ENCODE data around the gene ROS1. TPM values are rescaled to one million over a fixed set of nuclear protein-coding genes. Genes with fewer than 3 reads are reported as not detected.
"Not testable (repeated sequence)": the region's sequence is repeated elsewhere in the genome, so short reads cannot be mapped to it uniquely, and the experiment has no call there.

Gene ROS1
- polyA plus RNA-seq, 4 donors = 0.11 to 0.70 (median 0.23) TPM; not detected in 1

- DNase-seq (ENCODE audit: low read depth in 4 of 4, low spot score in 3 of 4) = no peak
These were observed 38.2 kb downstream of the ROS1 start for GRCh38 chr6:117387454-117387974.

- no peak for DNase-seq (ENCODE audit: low read depth in 4 of 4, low spot score in 3 of 4)
These were observed 41.1 kb downstream of the ROS1 start for GRCh38 chr6:117384659-117385058.

- no peak for DNase-seq (ENCODE audit: low read depth in 4 of 4, low spot score in 3 of 4)
These were observed 44.0 kb downstream of the ROS1 start for GRCh38 chr6:117381749-117382148.

GRCh38 chr6:117380298-117380697, 45.4 kb downstream of the ROS1 start:
- no peak for DNase-seq (ENCODE audit: low read depth in 4 of 4, low spot score in 3 of 4)

GRCh38 chr6:117375446-117375845, 50.3 kb downstream of the ROS1 start:
- DNase-seq (ENCODE audit: low read depth in 4 of 4, low spot score in 3 of 4) = no peak

- no peak for DNase-seq (ENCODE audit: low read depth in 4 of 4, low spot score in 3 of 4)
These were observed 52.4 kb downstream of the ROS1 start for GRCh38 chr6:117373211-117373813.

GRCh38 chr6:117372289-117372688, 53.5 kb downstream of the ROS1 start:
- not testable (repeated sequence) for DNase-seq (ENCODE audit: low read depth in 4 of 4, low spot score in 3 of 4)

GRCh38 chr6:117371492-117371891, 54.2 kb downstream of the ROS1 start:
- peak in 1 of 4 donors; percentile 1 for DNase-seq (ENCODE audit: low read depth in 4 of 4, low spot score in 3 of 4)

- no peak for DNase-seq (ENCODE audit: low read depth in 4 of 4, low spot score in 3 of 4)
These were observed 66.2 kb downstream of the ROS1 start for GRCh38 chr6:117359581-117359980.

GRCh38 chr6:117354671-117355070, 71.1 kb downstream of the ROS1 start:
- DNase-seq (ENCODE audit: low read depth in 4 of 4, low spot score in 3 of 4) = no peak

- DNase-seq (ENCODE audit: low read depth in 4 of 4, low spot score in 3 of 4) = no peak
These were observed 73.2 kb downstream of the ROS1 start for GRCh38 chr6:117352466-117353081.

GRCh38 chr6:117351521-117351920, 74.2 kb downstream of the ROS1 start:
- no peak for DNase-seq (ENCODE audit: low read depth in 4 of 4, low spot score in 3 of 4)

GRCh38 chr6:117346142-117346930, 79.4 kb downstream of the ROS1 start:
- no peak for DNase-seq (ENCODE audit: low read depth in 4 of 4, low spot score in 3 of 4)

- DNase-seq (ENCODE audit: low read depth in 4 of 4, low spot score in 3 of 4) = no peak
These were observed 80.5 kb downstream of the ROS1 start for GRCh38 chr6:117345292-117345610.

GRCh38 chr6:117344444-117345291, 81.1 kb downstream of the ROS1 start:
- no peak for DNase-seq (ENCODE audit: low read depth in 4 of 4, low spot score in 3 of 4)

- no peak for DNase-seq (ENCODE audit: low read depth in 4 of 4, low spot score in 3 of 4)
These were observed 87.2 kb downstream of the ROS1 start for GRCh38 chr6:117338567-117338966.

- no peak for DNase-seq (ENCODE audit: low read depth in 4 of 4, low spot score in 3 of 4)
These were observed 95.8 kb downstream of the ROS1 start for GRCh38 chr6:117329926-117330325.

GRCh38 chr6:117328500-117328899, 97.2 kb downstream of the ROS1 start:
- DNase-seq (ENCODE audit: low read depth in 4 of 4, low spot score in 3 of 4) = no peak

- DNase-seq (ENCODE audit: low read depth in 4 of 4, low spot score in 3 of 4) = no peak
These were observed 97.7 kb downstream of the ROS1 start for GRCh38 chr6:117328005-117328389.

- DNase-seq (ENCODE audit: low read depth in 4 of 4, low spot score in 3 of 4) = no peak
These were observed 98.4 kb downstream of the ROS1 start for GRCh38 chr6:117327149-117328004.

Data from left renal pelvis (tissue), 4 donors.